Psoas muscle (tissue), 8 donors: ENCODE results near the gene ANO6. TPM values are rescaled to one million over a fixed set of nuclear protein-coding genes. Genes with fewer than 3 reads are reported as not detected.

Experiments used
- ATAC-seq, 4 donors: fragments of 200-7000 bp; cut with Tn5 transposase; one replicate each; pipeline ENCODE4 v1.9.1; 2020; ENCODE audit warnings: moderate library complexity in 3 of 4, mild to moderate bottlenecking in 2 of 4
- DNase-seq, 2 donors: peaks; one replicate each; pipeline ENCODE4 v3.0.0-alpha.2; 2020
- H3K27ac ChIP-seq: fragments of 200-600 bp; one replicate; pipeline ENCODE4 v1.8.0; 2022
- H3K27me3 ChIP-seq, 3 donors: fragments of 200-600 bp in 1 of 3; one replicate each; pipeline versions ENCODE4 v1.6.1 to v1.8.0; 2013 to 2022; ENCODE audit warnings: low read length in 2 of 3, mild to moderate bottlenecking in 2 of 3, moderate library complexity in 1 of 3; ENCODE audit not compliant: insufficient read depth in 3 of 3
- H3K36me3 ChIP-seq, 2 donors: fragments of 200-600 bp in 1 of 2; one replicate each; pipeline versions ENCODE4 v1.6.1 to v1.8.0; 2013 to 2022; ENCODE audit warnings: low read depth in 1 of 2, mild to moderate bottlenecking in 1 of 2, moderate library complexity in 1 of 2; ENCODE audit not compliant: insufficient read depth in 1 of 2
- H3K4me1 ChIP-seq: fragments of 200-600 bp; one replicate; pipeline ENCODE4 v1.8.0; 2022
- H3K4me3 ChIP-seq: fragments of 200-600 bp; one replicate; pipeline ENCODE4 v1.8.0; 2022; ENCODE audit warnings: mild to moderate bottlenecking
- H3K9me3 ChIP-seq: fragments of 200-600 bp; one replicate; pipeline ENCODE4 v1.8.0; 2022
- CTCF ChIP-seq: fragments of 200-600 bp; IDR thresholded peaks from one replicate; pipeline ENCODE4 v1.8.0; 2022; ENCODE audit warnings: antibody characterized with exemption
- WGBS, 3 donors: extraction: QIAGEN DNeasy Blood & Tissue Kit; methylation state at CpG; one replicate each; pipeline versions ENCODE4 v1.1.6 to v1.1.7; 2013; 5-methylcytosine and 5-hydroxymethylcytosine counted together
- intact Hi-C, 2 donors: fragments of 100-400 bp; cut with DNase I; formaldehyde crosslinking; loops; one replicate each; pipeline versions ENCODE4 v1.11.0 to v1.14.2; 2022
- polyA plus RNA-seq, 3 donors: library from polyadenylated mRNA; stranded (reverse); fragments of 200-250 nt; gene quantifications; one replicate each; pipeline ENCODE4 v1.2.3, GENCODE V29; 2013
- total RNA-seq, 4 donors: library from RNA; stranded (reverse); fragmentation: NEBNext Ultra II Directional in 2 of 4; extraction: Animal tissue kit (Norgen Biotek cat#: 25700) in 2 of 4; gene quantifications; one replicate each; pipeline versions ENCODE4 v1.2.1 to v1.2.4, GENCODE V29; 2021 to 2023
- donor health status: healthy with polysubstance abuse.
- donor health status: DM: no; HTN: no; CAD: no; lungs with moderate emphysema.
- donor health status: Bipolar disorder and iron deficiency.
- donor health status: healthy.
- donor health status: DM: yes; HTN: yes; CAD: no.
- donor health status: DM: no; HTN: no; CAD: no.
- donor health status: DM: no; HTN: no; CAD: no.
- donor health status: DM: yes; HTN: yes; CAD: no.

Gene ANO6
- total and polyA plus RNA-seq, 7 donors, result 25.6 to 121 (median 51.5) TPM

DNA sequence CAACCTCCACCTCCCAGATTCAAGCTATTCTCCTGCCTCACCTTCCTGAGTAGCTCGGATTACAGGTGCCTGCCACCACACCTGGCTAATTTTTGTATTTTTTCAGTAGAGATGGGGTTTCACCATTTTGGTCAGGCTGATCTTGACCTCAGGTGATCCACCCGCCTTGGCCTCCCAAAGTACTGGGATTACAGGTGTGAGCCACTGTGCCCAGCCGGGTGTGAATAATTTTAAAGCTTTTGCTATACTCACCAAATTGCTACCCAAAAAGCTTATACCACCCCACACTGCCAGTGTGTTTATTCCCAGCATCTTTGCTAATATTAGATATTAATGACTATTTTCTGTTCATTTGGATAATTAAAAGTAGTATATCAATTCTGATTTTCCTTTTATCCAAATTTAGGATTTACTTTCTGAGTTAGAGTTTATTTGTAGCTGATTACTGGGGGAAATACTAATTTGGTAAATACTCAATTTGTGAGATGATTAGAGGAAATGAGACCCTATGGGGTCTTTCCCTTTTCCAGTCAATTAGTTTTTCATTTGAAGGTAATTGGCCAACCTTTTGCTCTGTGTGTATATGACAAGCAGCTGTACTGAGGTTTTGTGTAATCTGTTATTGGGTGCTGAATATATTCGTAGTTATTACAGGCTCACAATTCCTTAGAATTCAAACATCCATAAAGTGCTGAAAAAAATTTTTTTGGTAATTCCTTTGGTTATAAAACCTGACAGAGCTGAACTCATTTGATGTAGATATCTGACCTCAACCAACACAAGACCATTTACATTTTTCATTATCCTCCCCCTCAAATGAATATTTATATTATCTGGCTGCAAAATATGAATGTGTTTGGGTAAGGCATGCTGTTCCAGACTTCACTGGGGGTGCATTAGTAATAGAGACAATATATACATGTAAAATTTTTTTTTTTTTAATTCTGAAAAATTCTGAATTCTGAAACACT, 73.6 kb downstream of the ANO6 start:
- no peaks in the 10 kb centered on the region for H3K36me3 ChIP-seq
- TF ChIP-seq CTCF, result no peak
- ATAC-seq (peak in 1 of 4 donors; percentile 2), DNase-seq (no peak)
- H3K9me3 ChIP-seq, result no peaks in the 10 kb centered on the region
- H3K4me1 ChIP-seq, result peaks cover 23% of the 10 kb centered on the region
- intact Hi-C loops, result loop anchor here (5.0 kb wide), 3 partner anchors 37 to 72 kb away; partner anchors contain the start of gene ANO6 (in 1 of the 2)
- no peak overlapping the region for H3K4me3 ChIP-seq
- no peaks in the 10 kb centered on the region for H3K27me3 ChIP-seq
- 88 to 97% (median 88%) methylated on average over 4 of the region's 4 CpGs for WGBS, 3 donors
- peak overlapping the region; percentile 89 for H3K27ac ChIP-seq

DNA sequence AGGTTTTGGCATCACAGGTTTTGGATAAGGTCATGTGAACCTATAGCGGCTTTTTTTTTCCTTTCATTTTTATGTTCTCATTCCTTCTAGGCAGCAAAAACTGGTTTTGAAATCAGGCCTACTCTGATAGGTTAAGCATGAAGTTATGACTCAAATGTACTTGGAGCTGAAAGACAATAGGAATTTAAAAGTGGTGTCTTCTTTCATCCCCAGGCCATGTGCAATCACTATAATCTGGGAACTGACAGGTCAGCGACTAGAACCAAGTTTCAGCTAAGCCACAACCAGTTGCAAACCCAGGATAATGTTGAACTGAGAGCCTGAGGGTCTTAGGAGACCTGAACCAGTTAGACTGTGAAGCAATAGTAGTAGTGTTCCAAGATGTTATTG, 74.3 kb downstream of the ANO6 start:
- DNase-seq, result no peak
- intact Hi-C loops, result loop anchor here (5.0 kb wide), 2 partner anchors 58 to 73 kb away; partner anchors contain the start of gene ANO6 (in 1 of the 2)
- H3K27me3 ChIP-seq, result no peaks in the 10 kb centered on the region
- peaks cover 25% of the 10 kb centered on the region for H3K4me1 ChIP-seq
- H3K4me3 ChIP-seq, result no peak overlapping the region
- TF ChIP-seq CTCF, result no peak
- peak overlapping the region; percentile 89 for H3K27ac ChIP-seq
- ATAC-seq, result peak; percentile 81 to 92 (median 88)
- 39 to 66% (median 39%) methylated on average over 2 of the region's 2 CpGs for WGBS, 3 donors
- no peaks in the 10 kb centered on the region for H3K36me3 ChIP-seq
- H3K9me3 ChIP-seq, result no peaks in the 10 kb centered on the region

DNA sequence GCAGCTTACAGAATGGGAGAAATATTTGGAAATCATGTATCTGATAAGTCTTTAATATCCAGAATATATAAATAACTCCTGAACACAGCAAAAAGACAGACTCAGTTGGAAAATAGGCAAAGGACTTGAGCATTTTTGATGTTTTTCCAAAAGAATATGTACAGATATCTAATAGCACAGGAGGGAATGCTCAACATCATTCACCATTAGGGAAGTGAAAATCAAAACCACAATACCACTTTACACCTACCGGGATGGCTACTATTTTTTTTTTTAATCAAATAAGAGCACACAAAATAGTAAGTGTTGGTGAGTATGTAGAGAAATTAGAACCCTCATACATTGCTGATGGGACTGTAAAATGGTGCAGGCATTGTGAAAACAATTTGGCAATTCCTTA, 75.6 kb downstream of the ANO6 start:
- WGBS, 3 donors, result 35 to 59% (median 42%) methylated on average over 1 of the region's 1 CpG
- Histone ChIP-seq H3K27ac (peak overlapping the region; percentile 89), H3K27me3 (no peaks in the 10 kb centered on the region), H3K4me1 (peaks cover 37% of the 10 kb centered on the region), H3K36me3 (no peaks in the 10 kb centered on the region), H3K9me3 (no peaks in the 10 kb centered on the region), H3K4me3 (no peak overlapping the region)
- intact Hi-C loops, result loop anchor here (5.0 kb wide), 2 partner anchors 59 to 74 kb away; partner anchors contain the start of gene ANO6 (in 1 of the 2)
- no peak for ATAC-seq
- no peak for DNase-seq
- no peak for TF ChIP-seq CTCF

DNA sequence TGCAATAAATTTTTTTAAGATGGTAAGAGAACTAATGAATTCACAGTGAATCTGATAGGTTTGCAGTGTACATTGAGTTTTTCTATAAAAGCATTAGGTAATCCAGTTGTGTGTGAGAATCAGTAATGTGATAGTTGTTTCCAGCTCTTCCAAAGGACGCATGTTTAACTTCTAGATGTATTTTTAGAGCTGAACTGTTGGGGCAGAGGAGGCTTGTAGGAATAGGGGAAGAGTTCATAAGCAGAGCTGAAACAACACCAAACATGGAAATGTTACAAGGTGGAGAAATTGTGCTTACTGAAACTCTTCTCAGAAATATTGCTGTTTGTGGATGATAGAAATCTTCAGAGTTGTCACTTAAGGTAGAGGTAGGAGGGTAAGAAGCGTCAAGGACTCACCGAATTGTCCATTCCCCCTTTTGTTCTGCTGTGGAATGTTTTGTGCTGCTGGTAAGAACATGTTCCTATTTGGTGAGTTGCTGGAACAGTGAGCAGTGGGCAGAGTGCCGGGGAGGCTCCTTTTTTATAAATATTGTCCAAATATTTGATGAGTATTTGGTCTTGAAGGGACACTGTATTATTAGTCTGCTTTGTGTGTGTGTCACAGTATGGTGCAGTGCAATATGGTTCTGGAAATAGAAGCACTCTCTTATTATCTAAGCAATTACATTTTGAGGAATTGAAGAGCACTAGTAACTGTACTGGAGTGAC, 76.7 kb downstream of the ANO6 start:
- Histone ChIP-seq H3K27me3 (no peaks in the 10 kb centered on the region), H3K9me3 (no peaks in the 10 kb centered on the region), H3K4me3 (peak overlapping the region; percentile 60), H3K27ac (peak overlapping the region; percentile 89), H3K36me3 (no peaks in the 10 kb centered on the region), H3K4me1 (peaks cover 48% of the 10 kb centered on the region)
- intact Hi-C loops, result loop anchor here (5.0 kb wide), 2 partner anchors 60 to 75 kb away; partner anchors contain the start of gene ANO6 (in 1 of the 2)
- DNase-seq (peak in 1 of 2 donors; percentile 58), ATAC-seq (peak; percentile 63 to 79 (median 72))
- 20 to 38% (median 26%) methylated on average over 4 of the region's 4 CpGs for WGBS, 3 donors
- no peak for TF ChIP-seq CTCF
